GM10847 (cell line): Measurements from ENCODE around the gene TADA3.

Experiments
- POLR2A ChIP-seq: IDR thresholded peaks from 2 replicates; pipeline ENCODE4 v1.6.1; 2011; ENCODE audit not compliant: insufficient read length; ENCODE audit errors: extremely low read depth

Gene TADA3

DNA sequence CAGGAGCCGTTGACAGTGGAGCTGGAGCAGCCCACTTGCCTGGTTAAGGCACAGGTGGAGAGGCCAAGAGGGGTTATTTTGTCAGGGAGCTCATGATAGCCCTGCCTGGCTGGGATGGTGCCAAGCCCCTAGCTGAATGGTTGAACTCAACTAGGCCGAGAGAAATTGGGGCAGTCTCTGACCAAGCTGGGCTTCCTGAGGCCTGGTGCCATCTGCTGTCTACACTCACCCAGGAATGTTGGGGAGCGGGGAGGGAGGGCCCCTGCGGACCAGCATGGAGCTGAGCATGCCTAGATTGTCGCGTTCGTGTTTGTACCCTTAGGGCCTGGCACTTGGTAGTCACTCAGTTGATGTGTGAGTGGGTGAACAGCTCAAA lies 59.5 kb downstream of the TADA3 start:
- no peak for TF ChIP-seq POLR2A

GRCh38 chr3:9732080-9732739 lies 60.1 kb downstream of the TADA3 start:
- TF ChIP-seq POLR2A: no peak

DNA sequence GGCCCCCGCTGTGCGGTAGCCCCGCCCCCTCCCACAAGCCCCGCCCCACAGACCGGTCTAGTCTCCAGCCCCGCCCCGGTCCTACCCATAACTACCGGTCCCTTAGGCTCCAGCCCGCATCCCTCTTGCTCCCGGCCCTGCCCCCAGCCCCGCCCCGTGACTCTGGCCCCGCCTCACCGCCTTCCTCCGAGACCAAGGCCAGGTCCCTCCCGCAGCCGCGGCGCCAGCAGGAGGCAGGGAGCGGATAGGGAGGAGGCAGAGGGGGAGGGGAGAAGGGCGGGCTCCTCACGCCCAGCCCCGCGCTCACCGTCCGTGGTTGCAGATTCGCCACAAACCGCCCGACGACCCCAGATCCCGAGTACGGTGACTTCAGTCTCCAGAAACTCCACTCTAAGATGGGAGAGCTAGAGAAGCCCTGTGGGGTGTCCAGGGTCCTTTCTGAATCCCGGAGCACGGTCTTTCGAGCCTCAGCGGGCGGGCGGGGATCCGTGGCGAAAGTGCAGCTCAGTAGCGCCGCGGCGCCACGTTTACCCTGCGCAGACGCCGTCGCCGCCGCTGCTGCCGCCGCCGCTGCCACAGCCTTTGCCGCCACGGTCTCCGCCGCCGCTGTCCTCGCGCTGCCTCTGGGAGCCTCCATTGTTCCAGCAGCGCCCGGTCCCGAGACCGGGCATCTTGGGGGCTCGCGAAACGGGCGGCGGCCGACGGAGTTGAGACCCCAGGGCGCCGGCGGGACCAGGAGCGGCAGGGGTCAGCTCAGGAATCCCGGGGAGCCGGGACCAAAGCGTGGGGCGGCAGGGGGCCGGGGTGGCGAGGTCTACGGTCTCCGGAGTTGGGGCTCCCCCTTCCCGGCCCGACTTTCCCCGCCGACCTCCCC lies 60.8 kb downstream of the TADA3 start, which contains the start of gene BRPF1:
Gene BRPF1 (plus strand): TSS at position 530 of the 874 bp plus-strand sequence. CDS start 2,406 bp downstream, outside the sequence.
- TF ChIP-seq POLR2A: peak; percentile 81

GRCh38 chr3:9730657-9731205 lies 61.5 kb downstream of the TADA3 start:
- TF ChIP-seq POLR2A: no peak
